ENCODE results near the gene IL16. TPM values are rescaled to one million over a fixed set of nuclear protein-coding genes. Genes with fewer than 3 reads are reported as not detected.

The IL16 gene
- total RNA-seq, 1 experiment from 2014 or later = 0.81 TPM

DNA sequence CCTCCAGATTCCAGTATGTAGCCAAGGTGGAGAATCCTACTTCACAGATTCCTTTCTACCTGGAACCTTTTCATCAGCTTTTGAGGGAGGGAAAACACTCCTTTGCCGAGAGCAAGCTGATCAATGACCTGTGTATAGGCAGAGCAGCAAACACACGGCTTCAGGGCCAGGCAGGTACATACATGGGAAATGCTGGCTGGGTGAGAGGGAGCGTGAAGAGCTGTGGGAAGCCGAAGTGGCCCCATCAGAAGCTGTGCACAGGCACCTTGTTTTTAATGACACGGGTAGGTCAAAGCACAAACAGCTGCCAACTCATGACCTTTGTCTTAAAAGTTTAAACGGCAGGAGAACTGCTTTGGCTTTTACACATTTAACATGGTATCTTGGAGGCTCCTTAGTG is 101.9 kb downstream of the IL16 start:
- ChIA-PET POLR2A (no interaction called here), CTCF (no interaction called here), RAD21 (ENCODE audit: low non-redundant PET in 1 of 2, low total read pairs in 2 of 2, uncharacterized antibody in 2 of 2, unreplicated experiment in 2 of 2) (no interaction called here)
- DNase-seq (ENCODE audit: low read depth, low spot score) = no peak
- Histone ChIP-seq H3K4me2 (ENCODE audit: low read length) (no peak overlapping the region), H3K27ac (ENCODE audit: low read depth, low read length) (no peak overlapping the region), H3K79me2 (ENCODE audit: insufficient read depth, low read length) (no peaks in the 10 kb centered on the region), H4K20me1 (ENCODE audit: insufficient read depth) (no peaks in the 10 kb centered on the region), H3K4me1 (ENCODE audit: control insufficient read depth in 1 of 2, insufficient read depth in 2 of 2, low read length in 2 of 2) (peaks cover 11 to 22% of the 10 kb centered on the region in 2 experiments), H3K9me2 (ENCODE audit: insufficient read depth) (no peaks in the 10 kb centered on the region), H3K27me3 (ENCODE audit: insufficient read depth, low read length) (no peaks in the 10 kb centered on the region), H3K4me3 (replicated peaks in 1 of 2; ENCODE audit: low read depth in 1 of 2, low read length in 2 of 2) (no peak overlapping the region), H3K36me3 (ENCODE audit: control insufficient read depth in 1 of 2, insufficient read depth in 2 of 2, low read length in 2 of 2) (no peaks in the 10 kb centered on the region), H2AFZ (ENCODE audit: low read depth, low read length, poor library complexity, severe bottlenecking) (no peak overlapping the region), H3K9me3 (ENCODE audit: control insufficient read depth in 1 of 2, insufficient read depth in 1 of 2, low read depth in 1 of 2, low read length in 2 of 2) (no peaks in the 10 kb centered on the region), H3K9ac (ENCODE audit: low read length) (no peak overlapping the region)
- no TSS peak for BruUV-seq (replicated peaks)
- intact Hi-C loops (cut with micrococcal nuclease) = no loop called here
- TF ChIP-seq, protein P1, sequence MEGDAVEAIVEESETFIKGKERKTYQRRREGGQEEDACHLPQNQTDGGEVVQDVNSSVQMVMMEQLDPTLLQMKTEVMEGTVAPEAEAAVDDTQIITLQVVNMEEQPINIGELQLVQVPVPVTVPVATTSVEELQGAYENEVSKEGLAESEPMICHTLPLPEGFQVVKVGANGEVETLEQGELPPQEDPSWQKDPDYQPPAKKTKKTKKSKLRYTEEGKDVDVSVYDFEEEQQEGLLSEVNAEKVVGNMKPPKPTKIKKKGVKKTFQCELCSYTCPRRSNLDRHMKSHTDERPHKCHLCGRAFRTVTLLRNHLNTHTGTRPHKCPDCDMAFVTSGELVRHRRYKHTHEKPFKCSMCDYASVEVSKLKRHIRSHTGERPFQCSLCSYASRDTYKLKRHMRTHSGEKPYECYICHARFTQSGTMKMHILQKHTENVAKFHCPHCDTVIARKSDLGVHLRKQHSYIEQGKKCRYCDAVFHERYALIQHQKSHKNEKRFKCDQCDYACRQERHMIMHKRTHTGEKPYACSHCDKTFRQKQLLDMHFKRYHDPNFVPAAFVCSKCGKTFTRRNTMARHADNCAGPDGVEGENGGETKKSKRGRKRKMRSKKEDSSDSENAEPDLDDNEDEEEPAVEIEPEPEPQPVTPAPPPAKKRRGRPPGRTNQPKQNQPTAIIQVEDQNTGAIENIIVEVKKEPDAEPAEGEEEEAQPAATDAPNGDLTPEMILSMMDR (IDR thresholded peaks at IDR 0.05 in 2 of 3, conservative IDR thresholded peaks at IDR 0.05 in 1 of 3; ENCODE audit: borderline replicate concordance in 1 of 3, insufficient read depth in 1 of 3, low read depth in 2 of 3, low read length in 2 of 3) = no peak
- TF ChIP-seq POLR2AphosphoS5 (IDR thresholded peaks at IDR 0.05; ENCODE audit: low read depth, low read length) = no peak
- TF ChIP-seq EZH2 (IDR thresholded peaks at IDR 0.05) = no peak
- TF ChIP-seq EGR1 (IDR thresholded peaks at IDR 0.05; ENCODE audit: low read depth) = no peak
- TF ChIP-seq, protein P2, sequence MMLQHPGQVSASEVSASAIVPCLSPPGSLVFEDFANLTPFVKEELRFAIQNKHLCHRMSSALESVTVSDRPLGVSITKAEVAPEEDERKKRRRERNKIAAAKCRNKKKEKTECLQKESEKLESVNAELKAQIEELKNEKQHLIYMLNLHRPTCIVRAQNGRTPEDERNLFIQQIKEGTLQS (IDR thresholded peaks at IDR 0.05) = no peak
- no peak for TF ChIP-seq CEBPB (IDR thresholded peaks at IDR 0.05; ENCODE audit: low read depth)
- TF ChIP-seq POLR2A (IDR thresholded peaks at IDR 0.05; ENCODE audit: borderline replicate concordance, extremely low read depth, insufficient read depth, insufficient read length) = no peak
- no peak for TF ChIP-seq EZH2phosphoT487 (IDR thresholded peaks at IDR 0.05; ENCODE audit: borderline replicate concordance)
- no peak for TF ChIP-seq ZNF274 (IDR thresholded peaks at IDR 0.05; ENCODE audit: low read depth, low read length)
- TF ChIP-seq TCF7L2 (IDR thresholded peaks at IDR 0.05; ENCODE audit: borderline replicate concordance, extremely low read depth, insufficient read depth, insufficient read length) = no peak
- no peak for TF ChIP-seq JUND (IDR thresholded peaks at IDR 0.05)
- no peak for TF ChIP-seq SIN3A (IDR thresholded peaks at IDR 0.05; ENCODE audit: low read depth)
- no peak for ATAC-seq

All from HCT116 (cell line).